Renal pelvis (tissue), 12 donors: ENCODE measurements around the gene IGSF23. TPM values are rescaled to one million over a fixed set of nuclear protein-coding genes. Genes with fewer than 3 reads are reported as not detected.

ENCODE experiments used
- DNase-seq: peaks from one replicate; pipeline ENCODE4 v3.0.0-alpha.2; 2013
- long read RNA-seq, 16 experiments: transcript quantifications; one replicate each; lab custom pipeline, GENCODE V29; 2026
- polyA plus RNA-seq, 3 donors: library from polyadenylated mRNA; unstranded; fragments of 120-200 nt; gene quantifications; one replicate each; pipeline ENCODE4 v1.2.1, GENCODE V29; 2013; ENCODE audit not compliant: insufficient read length in 3 of 3

IGSF23 gene
- 1 to 10 TPM in 2 of 3 donors, under 1 TPM in 1; 0.95 to 2.0 (median 1.3) TPM for polyA plus RNA-seq
- long read RNA-seq, donor 1 = 0 reads
- long read RNA-seq, donor 2 = 0 reads
- long read RNA-seq, donor 3 = 0 reads
- long read RNA-seq, donor 4 = 0 reads
- long read RNA-seq, donor 5 = 0 reads
- long read RNA-seq, donor 6 = 0 reads
- long read RNA-seq, donor 7 = 0 reads
- long read RNA-seq, donor 8 = 0 reads
- long read RNA-seq, donor 9 = 0 reads
- long read RNA-seq, donor 10 = 0 reads
- long read RNA-seq, donor 11 = 0 reads
- long read RNA-seq, donor 12 = 0 reads
- long read RNA-seq, donor 13 = 0 reads
- long read RNA-seq, donor 14 = 0 reads
- long read RNA-seq, donor 15 = 0 reads
- long read RNA-seq, donor 16 = 0 reads

- DNase-seq = no peak
Measured at GRCh38 chr19:44613295-44614178, at the start of gene IGSF23. TSS of gene IGSF23 (plus strand) at chr19:44613563. CDS start at chr19:44613646, 83 bp downstream.

DNA sequence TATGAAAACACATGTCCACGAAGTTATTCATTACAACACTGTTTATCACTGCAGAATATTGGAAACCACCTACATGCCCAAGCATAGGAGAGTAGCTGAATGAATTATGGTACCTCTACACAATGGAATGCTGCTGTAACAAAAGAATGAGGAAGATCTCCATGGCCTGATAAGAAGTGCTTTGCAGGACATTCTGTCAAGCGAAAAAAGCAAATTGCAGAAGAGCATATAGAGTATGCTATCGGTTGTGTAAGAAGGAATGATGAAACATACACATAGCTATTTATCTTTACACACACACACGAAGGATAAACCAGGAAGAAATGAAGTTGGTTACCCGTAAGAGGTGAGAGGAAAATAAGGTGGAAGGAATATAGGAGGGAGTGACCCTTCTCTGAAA lies 46.4 kb upstream of the IGSF23 start:
- no peak for DNase-seq

GRCh38 chr19:44567745-44568144 lies 45.6 kb upstream of the IGSF23 start:
- no peak for DNase-seq

GRCh38 chr19:44570603-44570983 lies 42.8 kb upstream of the IGSF23 start:
- no peak for DNase-seq

DNA sequence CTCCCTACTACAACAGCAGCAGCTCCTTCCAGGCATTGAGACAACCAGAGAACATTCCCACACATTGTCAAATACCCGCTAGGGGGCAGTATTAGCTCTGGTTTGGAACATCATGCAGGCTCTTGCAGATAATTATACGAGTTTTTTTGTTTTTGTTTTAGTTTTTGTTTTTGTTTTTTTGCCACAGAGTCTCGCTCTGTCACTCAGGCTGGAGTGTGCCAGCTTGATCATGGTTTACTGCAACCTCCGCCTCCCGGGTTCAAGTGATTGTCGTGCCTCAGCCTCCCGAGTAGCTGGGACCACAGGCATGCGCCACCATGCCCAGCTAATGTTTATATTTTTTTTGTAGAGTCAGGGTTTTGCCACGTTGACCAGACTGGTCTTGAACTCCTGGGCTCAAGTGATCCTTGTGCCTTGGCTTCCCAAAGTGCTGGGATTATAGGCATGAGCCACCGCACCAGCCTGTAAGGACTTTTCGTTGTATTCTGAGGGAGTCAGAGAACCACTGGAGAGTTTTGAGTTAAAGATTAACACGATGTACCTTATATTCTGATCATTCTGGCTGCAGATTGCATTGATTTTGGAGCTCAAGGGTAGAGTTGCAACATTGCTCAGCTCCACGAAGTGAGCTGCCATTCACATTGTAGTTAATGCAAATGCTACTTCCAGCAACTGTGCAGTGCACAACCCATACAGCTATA lies 42.2 kb upstream of the IGSF23 start:
- peak; percentile 88 for DNase-seq

GRCh38 chr19:44571830-44572580 lies 41.4 kb upstream of the IGSF23 start:
- no peak for DNase-seq

DNA sequence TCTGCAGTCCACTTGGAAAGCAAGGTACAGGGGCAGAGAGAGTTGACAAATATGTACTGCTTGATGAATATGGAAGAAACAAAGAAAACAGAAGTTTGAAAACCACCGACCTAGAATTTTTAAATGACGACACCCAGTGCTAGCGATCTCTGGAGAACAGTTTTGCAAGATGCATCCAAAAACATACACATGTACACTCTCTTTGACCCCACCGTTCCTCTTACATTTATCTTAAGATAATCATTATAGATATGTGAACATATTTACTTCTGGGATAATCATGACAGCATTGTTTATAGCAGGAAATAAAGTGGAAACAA lies 40.8 kb upstream of the IGSF23 start:
- no peak for DNase-seq

DNA sequence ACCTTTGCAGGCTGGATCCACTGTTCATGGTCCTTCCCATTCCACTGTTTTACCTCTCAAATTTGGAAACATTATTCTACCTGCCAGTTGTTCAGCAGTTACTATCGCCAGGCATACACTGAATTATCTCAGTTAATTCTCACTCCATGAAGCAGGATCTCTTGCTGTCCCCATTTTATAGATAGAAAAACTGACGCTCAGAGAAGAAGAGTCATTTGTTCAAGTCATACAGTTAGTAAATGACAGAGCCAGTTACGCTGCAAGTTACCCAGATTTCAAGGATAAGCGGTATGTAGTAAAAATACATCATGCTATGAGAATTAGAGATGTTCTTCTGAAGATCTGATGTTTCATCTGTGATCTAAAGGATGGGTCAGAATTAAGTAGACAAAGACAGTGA lies 40.2 kb upstream of the IGSF23 start:
- no peak for DNase-seq

- peak; percentile 69 for DNase-seq
Measured at GRCh38 chr19:44573627-44574026, 39.7 kb upstream of the IGSF23 start.

DNA sequence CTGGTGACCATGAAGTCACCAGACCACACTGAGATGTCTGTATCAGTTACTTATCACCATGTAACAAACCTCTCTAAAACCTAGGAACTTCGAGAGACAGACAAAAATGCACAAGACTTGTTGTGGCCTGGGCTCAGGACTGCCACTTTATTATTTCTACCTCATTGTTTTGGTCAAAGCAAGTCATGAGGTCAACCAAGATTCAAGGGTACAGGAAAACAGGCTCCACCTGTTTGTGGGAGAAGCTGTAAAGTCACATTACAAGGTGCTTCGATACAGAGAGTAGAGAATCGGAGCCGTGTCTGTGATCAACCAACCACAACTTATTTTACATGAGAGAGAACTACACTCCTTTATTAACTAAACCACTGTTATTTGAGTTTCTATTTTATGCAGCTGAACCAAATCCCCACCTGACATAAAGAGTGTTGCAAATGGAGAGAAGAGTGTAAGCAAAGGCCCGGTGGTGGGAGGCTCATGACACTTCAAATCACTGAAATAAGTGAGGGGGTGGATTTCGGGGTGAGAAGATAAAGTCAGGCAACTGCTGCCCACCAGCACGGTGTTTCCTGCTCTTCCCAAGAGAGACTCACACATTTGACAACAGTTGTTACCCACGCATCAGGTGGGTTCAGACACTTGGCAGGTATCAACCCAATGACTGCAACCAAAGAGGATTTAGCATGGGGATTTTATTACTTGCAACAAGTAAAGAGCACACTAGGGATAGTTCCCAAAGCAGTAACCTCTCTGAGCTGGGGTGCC lies 39.0 kb upstream of the IGSF23 start:
- DNase-seq = no peak

DNA sequence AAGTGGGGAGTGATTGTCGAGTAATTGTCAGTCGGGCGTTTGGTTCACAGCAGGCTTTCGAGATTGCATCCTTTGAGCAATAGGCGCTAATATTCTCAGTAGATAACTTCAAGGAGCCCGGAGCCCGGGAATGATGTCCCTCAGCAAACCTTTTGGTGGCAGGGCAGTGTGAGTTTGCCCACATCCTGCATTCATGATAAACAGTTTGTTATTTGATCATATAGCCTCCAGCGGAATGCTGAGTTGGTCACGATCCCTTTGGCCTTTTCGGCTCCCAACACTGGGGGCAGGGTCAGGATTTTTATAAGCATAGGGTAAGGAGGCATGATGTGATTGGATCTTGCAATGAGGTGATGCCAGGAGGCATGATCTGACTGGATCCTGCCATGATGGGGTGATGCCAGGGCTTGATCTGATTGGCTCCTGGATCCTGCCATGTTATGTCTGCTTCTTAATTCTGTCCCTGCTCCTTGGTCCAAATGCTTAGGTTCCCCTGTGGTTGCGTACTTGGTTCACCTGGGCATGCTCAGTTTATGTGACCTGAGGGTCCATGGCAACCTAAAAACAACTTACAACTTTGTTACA lies 38.2 kb upstream of the IGSF23 start:
- DNase-seq = no peak

DNA sequence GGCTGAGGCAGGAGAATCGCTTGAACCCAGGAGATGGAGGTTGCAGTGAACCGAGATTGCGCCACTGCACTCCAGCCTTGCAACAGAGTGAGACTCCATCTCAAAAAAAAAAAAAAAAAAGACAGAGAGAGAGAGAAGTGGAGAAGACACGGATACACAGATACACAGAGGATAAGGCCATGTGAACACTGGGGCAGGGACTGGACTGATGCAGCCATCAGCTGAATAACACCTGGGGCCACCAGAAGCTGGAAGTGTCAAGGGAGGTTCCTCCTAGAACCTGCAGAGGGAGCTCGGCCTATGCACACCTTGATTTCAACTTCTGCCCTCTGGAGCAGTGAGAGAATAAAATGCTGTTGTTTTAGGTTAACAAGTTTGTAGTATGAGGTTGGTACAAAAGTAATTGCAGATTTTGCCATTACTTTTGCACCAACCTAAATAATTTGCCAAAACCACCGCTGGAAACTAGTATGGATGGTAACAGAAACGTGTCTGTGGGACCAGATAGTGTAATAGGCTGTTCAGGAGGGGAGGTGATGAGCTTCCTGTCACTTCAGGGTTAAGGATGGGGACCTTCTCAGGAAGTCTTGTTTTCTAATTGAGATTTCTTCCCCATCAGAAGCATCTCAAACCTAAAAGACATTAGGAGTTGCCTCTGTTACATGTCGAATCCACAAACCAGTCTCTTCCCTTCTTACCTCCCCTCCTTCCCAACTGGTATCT lies 36.4 kb upstream of the IGSF23 start:
- no peak for DNase-seq

GRCh38 chr19:44577566-44577874 lies 35.8 kb upstream of the IGSF23 start:
- no peak for DNase-seq

DNA sequence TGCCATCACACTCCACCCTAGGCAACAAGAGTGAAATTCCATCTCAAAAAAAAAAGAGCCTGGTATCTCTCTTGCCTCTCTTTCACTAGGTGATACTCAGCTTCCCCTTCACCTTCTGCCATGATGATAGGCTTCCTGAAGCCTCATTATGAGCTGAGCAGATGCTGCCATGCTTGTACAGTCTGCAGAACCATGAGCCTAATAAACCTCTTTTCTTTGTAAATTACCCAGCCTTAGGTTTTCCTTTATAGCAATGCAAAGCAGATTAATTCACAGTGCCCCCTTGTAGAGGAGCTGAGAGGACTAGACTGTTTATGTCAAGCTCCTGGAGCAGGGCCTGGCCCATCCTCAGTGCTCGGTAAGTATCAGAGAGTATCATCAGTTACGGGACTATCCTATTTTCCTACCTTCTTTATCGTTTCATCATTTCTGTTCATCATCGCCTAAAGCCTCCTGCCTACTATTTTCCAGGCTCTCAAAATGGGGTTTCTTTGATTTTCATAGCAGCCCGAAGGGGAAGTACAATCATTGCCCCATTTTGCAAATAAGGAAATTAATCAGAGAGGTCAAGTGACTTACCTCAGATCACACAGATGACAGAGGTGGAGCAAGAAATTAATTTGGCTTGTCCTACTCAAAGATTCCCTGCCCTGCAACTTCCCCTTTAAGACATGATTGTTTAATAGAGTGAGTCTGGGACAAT lies 33.5 kb upstream of the IGSF23 start:
- DNase-seq = no peak

DNA sequence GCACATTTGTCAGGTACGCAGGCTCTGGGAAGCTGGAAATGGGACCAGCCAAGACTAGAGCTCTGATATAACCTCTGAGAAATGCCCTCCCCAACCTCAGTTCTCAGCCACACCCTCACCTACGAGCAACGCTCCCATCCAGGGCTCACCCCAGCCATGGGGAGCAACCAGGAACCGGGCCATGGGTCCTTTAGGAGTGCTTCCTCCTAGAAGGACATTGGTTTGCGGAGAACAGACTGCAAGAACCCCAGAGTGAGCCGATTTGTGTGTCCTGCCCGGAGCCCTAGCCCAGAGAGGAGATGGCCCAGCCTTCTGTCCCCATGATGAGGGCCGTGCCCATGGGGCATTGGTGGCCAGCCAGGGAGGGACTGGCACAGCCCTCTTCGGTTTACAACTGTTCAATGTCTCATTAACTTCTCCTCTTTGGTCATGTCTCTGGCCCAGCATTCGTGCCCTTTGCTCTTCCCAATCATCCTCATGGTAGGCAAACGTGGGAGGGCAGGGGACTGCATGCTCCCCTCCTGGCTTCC lies 32.9 kb upstream of the IGSF23 start:
- no peak for DNase-seq

DNA sequence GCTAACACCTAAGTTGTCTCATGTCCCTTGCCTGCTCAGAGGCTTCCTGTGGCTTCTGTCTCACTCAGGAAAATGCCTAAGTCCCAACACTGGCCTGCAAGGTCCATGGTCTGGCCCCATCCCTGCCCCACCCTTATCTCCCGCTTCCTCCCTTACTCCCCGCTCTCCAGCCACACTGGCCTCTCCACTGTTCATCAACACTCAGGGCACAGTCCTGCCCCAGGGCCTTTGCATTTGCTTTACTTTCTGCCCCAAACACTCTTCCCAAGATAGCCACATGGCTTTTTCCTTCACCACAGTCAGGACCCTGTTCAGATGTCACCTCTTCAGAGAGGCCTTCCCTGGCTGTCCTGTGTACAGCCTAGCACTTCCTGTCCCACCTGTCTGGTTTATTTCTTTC lies 32.1 kb upstream of the IGSF23 start:
- DNase-seq = no peak

DNA sequence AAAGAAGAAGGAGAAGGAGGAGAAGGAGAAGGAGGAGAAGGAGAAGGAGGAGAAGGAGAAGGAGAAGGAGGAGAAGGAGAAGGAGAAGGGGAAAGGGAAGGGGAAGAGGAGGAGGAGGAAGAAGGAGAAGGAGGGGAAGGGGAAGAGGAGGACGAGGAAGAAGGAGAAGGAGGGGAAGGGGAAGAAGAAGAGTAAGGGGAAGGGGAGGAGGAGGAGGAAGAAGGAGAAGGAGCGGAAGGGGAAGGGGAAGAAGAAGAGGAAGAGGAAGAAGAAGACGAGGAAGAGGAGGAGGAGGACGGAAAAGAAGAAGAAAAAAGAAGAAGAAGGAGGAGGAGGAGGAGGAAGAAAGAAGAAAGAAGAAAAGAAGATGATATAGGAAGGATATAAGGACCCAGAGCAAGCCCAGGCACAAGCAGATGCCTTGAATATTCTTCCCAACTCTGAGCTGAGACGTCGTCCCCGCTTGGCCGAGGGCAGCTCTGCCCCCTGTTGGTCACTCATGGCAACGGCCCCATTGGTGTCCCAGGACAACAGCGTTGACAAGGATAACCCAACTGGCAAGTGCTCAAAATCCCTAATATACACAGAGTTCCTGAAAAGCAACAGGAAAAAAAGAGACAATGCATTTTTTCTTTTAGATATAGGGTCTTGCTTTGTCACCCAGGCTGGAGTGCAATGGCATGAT lies 30.6 kb upstream of the IGSF23 start:
- no peak for DNase-seq

- DNase-seq = no peak
Measured at GRCh38 chr19:44585371-44586133, 27.8 kb upstream of the IGSF23 start.
